Measurements from ENCODE around the gene NR2C2AP. TPM values are rescaled to one million over a fixed set of nuclear protein-coding genes. Genes with fewer than 3 reads are reported as not detected.

The NR2C2AP gene
- total RNA-seq, 1 donor from 2014 or later, result 9.4 TPM

DNA sequence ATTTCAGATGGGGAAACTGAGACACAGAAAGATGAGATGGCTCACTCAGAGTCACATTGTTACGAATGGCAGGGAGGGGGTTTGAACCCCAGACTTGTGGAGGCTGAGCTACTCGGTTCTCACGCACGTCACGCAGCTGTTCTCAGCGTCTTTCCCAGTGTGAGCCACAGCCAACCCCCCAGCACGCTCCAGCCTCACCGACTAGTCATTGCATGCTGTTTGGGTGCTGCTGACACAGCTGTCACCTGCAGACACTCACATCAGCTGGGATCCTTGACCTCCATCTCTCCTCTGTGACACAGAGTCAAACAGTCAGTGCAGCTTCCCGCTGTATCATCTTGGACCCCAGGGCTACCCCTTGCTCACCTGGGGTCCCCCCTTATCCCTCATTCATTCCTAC, 6.2 kb upstream of the NR2C2AP start:
- no peak overlapping the region for H3K4me3 Mint-ChIP-seq
- H3K9me3 Mint-ChIP-seq, result no peaks in the 10 kb centered on the region
- H3K4me1 Mint-ChIP-seq, result no peaks in the 10 kb centered on the region
- no peak for DNase-seq (ENCODE audit: low spot score in 2 of 2, unreplicated experiment in 2 of 2)
- H3K27ac Mint-ChIP-seq, result no peak overlapping the region
- H3K27me3 Mint-ChIP-seq (ENCODE audit: low read depth), result peaks cover 78% of the 10 kb centered on the region
- TF ChIP-seq, protein P1, sequence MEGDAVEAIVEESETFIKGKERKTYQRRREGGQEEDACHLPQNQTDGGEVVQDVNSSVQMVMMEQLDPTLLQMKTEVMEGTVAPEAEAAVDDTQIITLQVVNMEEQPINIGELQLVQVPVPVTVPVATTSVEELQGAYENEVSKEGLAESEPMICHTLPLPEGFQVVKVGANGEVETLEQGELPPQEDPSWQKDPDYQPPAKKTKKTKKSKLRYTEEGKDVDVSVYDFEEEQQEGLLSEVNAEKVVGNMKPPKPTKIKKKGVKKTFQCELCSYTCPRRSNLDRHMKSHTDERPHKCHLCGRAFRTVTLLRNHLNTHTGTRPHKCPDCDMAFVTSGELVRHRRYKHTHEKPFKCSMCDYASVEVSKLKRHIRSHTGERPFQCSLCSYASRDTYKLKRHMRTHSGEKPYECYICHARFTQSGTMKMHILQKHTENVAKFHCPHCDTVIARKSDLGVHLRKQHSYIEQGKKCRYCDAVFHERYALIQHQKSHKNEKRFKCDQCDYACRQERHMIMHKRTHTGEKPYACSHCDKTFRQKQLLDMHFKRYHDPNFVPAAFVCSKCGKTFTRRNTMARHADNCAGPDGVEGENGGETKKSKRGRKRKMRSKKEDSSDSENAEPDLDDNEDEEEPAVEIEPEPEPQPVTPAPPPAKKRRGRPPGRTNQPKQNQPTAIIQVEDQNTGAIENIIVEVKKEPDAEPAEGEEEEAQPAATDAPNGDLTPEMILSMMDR (IDR thresholded peaks at IDR 0.05; ENCODE audit: unreplicated experiment), result no peak
- H3K36me3 Mint-ChIP-seq, result no peaks in the 10 kb centered on the region

DNA sequence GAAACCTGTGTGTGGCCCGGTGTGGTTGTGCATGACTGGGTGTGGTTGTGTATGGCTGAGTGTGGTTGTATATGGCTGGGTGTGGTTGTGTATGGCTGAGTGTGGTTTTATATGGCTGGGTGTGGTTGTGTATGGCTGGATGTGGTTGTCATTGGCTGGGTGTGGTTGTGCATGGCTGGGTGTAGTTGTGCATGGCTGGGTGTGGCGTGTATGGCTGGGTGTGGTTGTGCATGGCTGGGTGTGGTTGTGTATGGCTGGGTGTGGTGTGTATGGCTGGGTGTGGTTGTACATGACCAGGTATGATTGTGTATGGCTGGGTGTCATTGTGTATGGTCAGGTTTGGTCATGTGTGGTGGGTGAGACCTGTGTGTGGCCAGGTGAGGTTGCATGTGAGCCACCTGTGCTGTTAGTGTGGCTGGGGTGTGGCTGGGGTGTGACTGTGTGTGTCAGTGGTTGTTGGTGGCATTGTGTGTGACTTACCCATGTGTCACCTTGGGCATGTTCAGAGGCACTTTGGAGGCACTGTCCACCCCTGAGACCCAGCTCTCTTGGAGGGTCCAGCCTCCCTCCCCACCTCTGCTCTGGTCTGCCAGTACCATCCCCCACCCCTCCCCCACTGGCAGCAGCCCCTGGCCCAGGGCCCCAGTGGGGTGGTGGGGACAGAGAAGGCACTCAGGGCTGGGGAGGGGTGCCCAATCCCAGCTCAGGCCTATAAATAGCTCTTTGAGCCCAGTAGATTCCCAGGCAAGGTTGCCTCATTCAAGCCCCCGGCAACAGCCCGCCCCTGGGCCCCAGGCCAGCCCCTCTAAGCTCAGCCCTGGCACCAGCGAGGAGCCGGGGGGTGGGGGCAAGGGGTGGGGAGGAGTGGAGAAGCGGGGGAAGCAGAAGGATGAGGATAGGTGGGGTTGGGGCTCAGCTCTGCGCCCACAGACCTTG, 4.7 kb upstream of the NR2C2AP start:
- H3K4me3 Mint-ChIP-seq, result no peak overlapping the region
- H3K9me3 Mint-ChIP-seq, result no peaks in the 10 kb centered on the region
- DNase-seq (ENCODE audit: low spot score in 2 of 2, unreplicated experiment in 2 of 2), result no peak
- H3K27ac Mint-ChIP-seq, result no peak overlapping the region
- no peaks in the 10 kb centered on the region for H3K36me3 Mint-ChIP-seq
- peaks cover 67% of the 10 kb centered on the region for H3K27me3 Mint-ChIP-seq (ENCODE audit: low read depth)
- TF ChIP-seq, protein P1 (IDR thresholded peaks at IDR 0.05; ENCODE audit: unreplicated experiment), result no peak
- H3K4me1 Mint-ChIP-seq, result peaks cover 3% of the 10 kb centered on the region

DNA sequence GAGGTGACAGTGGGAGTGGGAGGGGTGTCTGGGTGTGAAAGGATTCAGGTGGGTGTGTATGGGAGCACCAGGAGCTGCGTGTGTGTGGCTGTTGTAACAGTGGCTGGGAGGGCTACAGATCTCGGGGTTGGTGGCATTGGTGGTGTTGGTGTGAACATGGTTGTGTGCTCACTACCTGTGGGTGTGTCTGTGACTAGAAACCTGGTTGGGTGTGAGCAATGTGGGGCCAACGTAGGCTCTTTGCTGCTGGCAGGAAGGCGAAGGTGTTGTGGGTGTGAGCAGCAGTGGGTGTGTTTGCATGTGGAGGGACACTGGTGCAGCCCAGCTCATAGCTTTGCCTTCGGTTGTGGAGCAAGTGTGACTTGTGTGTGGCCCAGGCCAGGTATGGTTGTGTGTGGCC, 3.7 kb upstream of the NR2C2AP start:
- Mint-ChIP-seq H3K4me3 (no peak overlapping the region), H3K4me1 (peaks cover 12% of the 10 kb centered on the region), H3K9me3 (no peaks in the 10 kb centered on the region), H3K27ac (no peak overlapping the region), H3K36me3 (no peaks in the 10 kb centered on the region), H3K27me3 (ENCODE audit: low read depth) (peaks cover 57% of the 10 kb centered on the region)
- TF ChIP-seq, protein P1 (IDR thresholded peaks at IDR 0.05; ENCODE audit: unreplicated experiment), result no peak
- no peak for DNase-seq (ENCODE audit: low spot score in 2 of 2, unreplicated experiment in 2 of 2)

DNA sequence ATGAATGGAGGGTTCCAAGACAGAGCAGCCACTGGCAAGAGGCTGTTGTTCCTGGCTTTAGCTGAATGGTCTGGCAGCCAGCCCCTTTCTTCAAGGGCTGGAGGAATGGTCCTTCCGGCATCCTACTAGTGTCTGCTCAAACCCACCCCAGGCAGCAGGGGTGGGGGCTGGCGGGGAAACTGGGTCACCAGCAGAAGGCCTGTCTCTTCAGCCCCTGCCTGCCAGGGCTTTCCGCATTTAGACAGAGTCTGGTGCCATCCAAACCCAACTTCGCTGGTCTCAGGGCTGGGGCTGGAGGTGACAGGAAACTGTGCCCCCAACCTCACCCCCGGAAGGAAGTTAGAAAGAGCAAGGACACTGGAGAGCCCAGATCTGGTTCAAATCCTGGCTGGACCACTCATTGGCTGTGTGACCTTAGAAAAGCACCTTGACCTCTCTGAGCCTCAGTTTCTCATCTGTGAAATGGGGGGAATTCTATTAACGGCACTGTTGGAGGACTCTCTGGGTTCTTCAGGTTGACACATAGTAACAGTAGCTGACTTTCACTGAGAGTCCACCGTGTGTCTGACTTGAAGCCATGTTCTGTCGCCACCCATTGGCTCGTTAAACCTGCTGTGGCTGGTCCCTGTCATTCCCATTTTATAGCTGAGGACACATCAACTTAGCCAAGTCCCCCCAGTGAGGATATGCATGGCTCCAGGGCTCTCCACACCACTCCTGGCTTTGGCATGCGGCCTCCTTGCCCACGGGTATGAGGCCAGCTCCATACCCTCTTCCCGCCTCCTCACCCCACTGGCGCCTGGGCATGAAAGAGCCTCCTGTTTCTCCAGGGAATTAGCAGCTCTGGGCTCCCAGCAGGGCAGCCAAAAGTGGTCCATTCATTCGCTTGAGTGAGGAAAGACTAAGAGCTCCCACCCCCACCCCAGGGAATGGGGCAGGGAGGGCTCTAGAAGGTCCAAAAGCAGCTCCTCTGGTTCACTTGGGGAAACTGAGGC, 2.5 kb upstream of the NR2C2AP start:
- no peak overlapping the region for H3K27ac Mint-ChIP-seq
- H3K4me1 Mint-ChIP-seq, result peaks cover 12% of the 10 kb centered on the region
- H3K27me3 Mint-ChIP-seq (ENCODE audit: low read depth), result peaks cover 45% of the 10 kb centered on the region
- no peak overlapping the region for H3K4me3 Mint-ChIP-seq
- TF ChIP-seq, protein P1 (IDR thresholded peaks at IDR 0.05; ENCODE audit: unreplicated experiment), result no peak
- no peaks in the 10 kb centered on the region for H3K9me3 Mint-ChIP-seq
- H3K36me3 Mint-ChIP-seq, result no peaks in the 10 kb centered on the region
- no peak for DNase-seq (ENCODE audit: low spot score in 2 of 2, unreplicated experiment in 2 of 2)

DNA sequence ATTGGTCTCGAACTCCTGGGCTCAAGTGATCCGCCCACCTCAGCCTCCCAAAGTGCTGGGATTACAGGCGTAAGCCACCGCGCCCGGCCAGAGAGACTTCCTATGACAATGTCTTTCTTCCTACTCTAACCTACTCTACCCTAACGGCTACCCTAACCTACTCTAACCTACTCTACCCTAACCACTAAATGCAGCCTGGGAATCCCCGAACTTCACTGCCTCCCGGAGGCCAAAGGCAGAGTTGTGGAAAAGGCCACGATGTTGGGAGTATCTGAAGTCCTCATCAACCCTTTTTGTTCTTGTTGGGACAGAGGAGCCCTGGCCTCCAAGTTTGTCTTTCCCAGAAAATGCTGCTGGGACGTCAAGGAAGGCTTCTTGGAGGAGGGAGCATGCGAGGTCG, 967 bp upstream of the NR2C2AP start:
- peaks cover 12% of the 10 kb centered on the region for H3K4me1 Mint-ChIP-seq
- peaks cover 7% of the 10 kb centered on the region for H3K36me3 Mint-ChIP-seq
- H3K4me3 Mint-ChIP-seq, result peak overlapping the region; percentile 79

More for the DNA sequence above, 967 bp upstream of the NR2C2AP start:
- Mint-ChIP-seq H3K27ac (peak overlapping the region; percentile 59), H3K9me3 (no peaks in the 10 kb centered on the region), H3K27me3 (ENCODE audit: low read depth) (peaks cover 31% of the 10 kb centered on the region)
- TF ChIP-seq, protein P1 (IDR thresholded peaks at IDR 0.05; ENCODE audit: unreplicated experiment), result no peak
- DNase-seq (ENCODE audit: low spot score in 2 of 2, unreplicated experiment in 2 of 2), result no peak

Measured in mesothelial cell of epicardium (in vitro differentiated cells).